DND-41 (cell line): ENCODE data around the gene PKHD1.

Source experiments
- ATAC-seq: fragments of 200-7000 bp; cut with Tn5 transposase; 3 replicates; pipeline ENCODE4 v1.9.1; 2021; ENCODE audit warnings: low read depth; ENCODE audit not compliant: insufficient read depth
- DNase-seq: peaks from one replicate; pipeline ENCODE4 v3.0.0-alpha.2; 2020
- H2AFZ ChIP-seq: 2 replicates; pipeline ENCODE4 v1.6.0; 2012; ENCODE audit warnings: low read depth, low read length
- H3K27ac ChIP-seq: 2 replicates; pipeline ENCODE4 v1.5.1; 2012; ENCODE audit warnings: low read length, inconsistent platforms
- H3K27me3 ChIP-seq: fragments of 200-600 bp; sonication (generic); 2 replicates; pipeline ENCODE4 v1.6.0; 2012; ENCODE audit warnings: low read length, mild to moderate bottlenecking, inconsistent platforms; ENCODE audit not compliant: insufficient read depth, poor library complexity
- H3K36me3 ChIP-seq: 2 replicates; pipeline ENCODE4 v1.5.1; 2012; ENCODE audit warnings: low read length, inconsistent platforms; ENCODE audit not compliant: insufficient read depth
- H3K4me1 ChIP-seq: 2 replicates; pipeline ENCODE4 v1.5.1; 2012; ENCODE audit warnings: mild to moderate bottlenecking, low read length; ENCODE audit not compliant: insufficient read depth
- H3K4me2 ChIP-seq: 2 replicates; pipeline ENCODE4 v1.6.0; 2012; ENCODE audit warnings: mild to moderate bottlenecking, moderate library complexity, low read length, inconsistent platforms; ENCODE audit not compliant: insufficient read depth
- H3K4me3 ChIP-seq, 2 experiments: fragments of 200-600 bp in 1 of 2; shearing (Covaris generic) in 1 of 2; 2 replicates each; pipeline ENCODE4 v1.5.1; 2012 to 2016; ENCODE audit warnings: inconsistent platforms in 2 of 2, low read length in 2 of 2, mild to moderate bottlenecking in 2 of 2, low read depth in 1 of 2, moderate library complexity in 1 of 2
- H3K79me2 ChIP-seq: 2 replicates; pipeline ENCODE4 v1.6.0; 2012; ENCODE audit warnings: low read length, inconsistent platforms; ENCODE audit not compliant: insufficient read depth
- H3K9ac ChIP-seq: 2 replicates; pipeline ENCODE4 v1.6.0; 2012; ENCODE audit warnings: low read depth, mild to moderate bottlenecking, inconsistent platforms, low read length, moderate library complexity
- H3K9me3 ChIP-seq: 2 replicates; pipeline ENCODE4 v1.5.1; 2012; ENCODE audit warnings: low read length, moderate library complexity, mild to moderate bottlenecking, inconsistent platforms; ENCODE audit not compliant: insufficient read depth, severe bottlenecking
- H4K20me1 ChIP-seq: 2 replicates; pipeline ENCODE4 v1.6.0; 2012; ENCODE audit warnings: low read length; ENCODE audit not compliant: insufficient read depth
- EZH2 ChIP-seq: IDR thresholded peaks from 3 replicates; pipeline ENCODE4 v1.6.1; 2012; ENCODE audit warnings: borderline replicate concordance, low read depth, mild to moderate bottlenecking, moderate library complexity, low read length, inconsistent platforms; ENCODE audit not compliant: severe bottlenecking
- TF ChIP-seq, protein P1 (sequence below): IDR thresholded peaks from 2 replicates; pipeline ENCODE4 v1.5.1; 2012; ENCODE audit warnings: borderline replicate concordance, low read length, moderate library complexity, mild to moderate bottlenecking; ENCODE audit not compliant: poor library complexity, severe bottlenecking; ENCODE audit errors: extremely low read depth

PKHD1 gene

GRCh38 chr6:51585264-51585663 is 502.1 kb downstream of the PKHD1 start:
- Histone ChIP-seq H2AFZ (no peak overlapping the region), H3K4me2 (no peak overlapping the region), H3K27ac (no peak overlapping the region), H3K9ac (no peak overlapping the region), H3K4me3 (no peak overlapping the region), H3K9me3 (no peaks in the 10 kb centered on the region), H3K36me3 (no peaks in the 10 kb centered on the region), H4K20me1 (no peaks in the 10 kb centered on the region), H3K79me2 (no peaks in the 10 kb centered on the region), H3K27me3 (no peaks in the 10 kb centered on the region), H3K4me1 (no peaks in the 10 kb centered on the region)
- ATAC-seq: no peak
- TF ChIP-seq, protein P1, sequence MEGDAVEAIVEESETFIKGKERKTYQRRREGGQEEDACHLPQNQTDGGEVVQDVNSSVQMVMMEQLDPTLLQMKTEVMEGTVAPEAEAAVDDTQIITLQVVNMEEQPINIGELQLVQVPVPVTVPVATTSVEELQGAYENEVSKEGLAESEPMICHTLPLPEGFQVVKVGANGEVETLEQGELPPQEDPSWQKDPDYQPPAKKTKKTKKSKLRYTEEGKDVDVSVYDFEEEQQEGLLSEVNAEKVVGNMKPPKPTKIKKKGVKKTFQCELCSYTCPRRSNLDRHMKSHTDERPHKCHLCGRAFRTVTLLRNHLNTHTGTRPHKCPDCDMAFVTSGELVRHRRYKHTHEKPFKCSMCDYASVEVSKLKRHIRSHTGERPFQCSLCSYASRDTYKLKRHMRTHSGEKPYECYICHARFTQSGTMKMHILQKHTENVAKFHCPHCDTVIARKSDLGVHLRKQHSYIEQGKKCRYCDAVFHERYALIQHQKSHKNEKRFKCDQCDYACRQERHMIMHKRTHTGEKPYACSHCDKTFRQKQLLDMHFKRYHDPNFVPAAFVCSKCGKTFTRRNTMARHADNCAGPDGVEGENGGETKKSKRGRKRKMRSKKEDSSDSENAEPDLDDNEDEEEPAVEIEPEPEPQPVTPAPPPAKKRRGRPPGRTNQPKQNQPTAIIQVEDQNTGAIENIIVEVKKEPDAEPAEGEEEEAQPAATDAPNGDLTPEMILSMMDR: no peak
- no peak for TF ChIP-seq EZH2
- no peak for DNase-seq

DNA sequence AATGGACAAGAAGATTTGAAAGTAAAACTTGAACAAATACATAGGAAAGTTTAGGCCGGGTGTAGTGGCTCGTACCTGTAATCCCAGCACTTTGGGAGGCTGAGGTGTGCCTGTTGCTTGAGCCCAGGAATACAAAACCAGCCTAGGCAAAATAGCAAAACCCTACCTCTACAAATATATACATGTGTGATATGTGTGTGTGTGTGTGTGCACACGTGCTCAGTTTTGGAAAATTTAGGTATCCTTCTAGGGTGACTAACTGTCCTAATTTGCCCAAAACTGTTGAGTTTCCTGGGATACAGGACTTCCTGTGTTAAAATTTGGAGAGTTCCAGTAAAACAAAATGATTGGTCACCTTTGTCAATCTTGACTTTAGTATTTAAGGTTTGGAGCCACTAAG is 503.2 kb downstream of the PKHD1 start:
- DNase-seq: no peak
- Histone ChIP-seq H3K9ac (no peak overlapping the region), H3K4me1 (no peaks in the 10 kb centered on the region), H3K79me2 (no peaks in the 10 kb centered on the region), H3K27me3 (no peaks in the 10 kb centered on the region), H2AFZ (no peak overlapping the region), H3K9me3 (no peaks in the 10 kb centered on the region), H3K27ac (no peak overlapping the region), H3K4me2 (no peak overlapping the region), H4K20me1 (no peaks in the 10 kb centered on the region), H3K4me3 (no peak overlapping the region), H3K36me3 (no peaks in the 10 kb centered on the region)
- no peak for ATAC-seq
- TF ChIP-seq, protein P1: no peak
- TF ChIP-seq EZH2: no peak

DNA sequence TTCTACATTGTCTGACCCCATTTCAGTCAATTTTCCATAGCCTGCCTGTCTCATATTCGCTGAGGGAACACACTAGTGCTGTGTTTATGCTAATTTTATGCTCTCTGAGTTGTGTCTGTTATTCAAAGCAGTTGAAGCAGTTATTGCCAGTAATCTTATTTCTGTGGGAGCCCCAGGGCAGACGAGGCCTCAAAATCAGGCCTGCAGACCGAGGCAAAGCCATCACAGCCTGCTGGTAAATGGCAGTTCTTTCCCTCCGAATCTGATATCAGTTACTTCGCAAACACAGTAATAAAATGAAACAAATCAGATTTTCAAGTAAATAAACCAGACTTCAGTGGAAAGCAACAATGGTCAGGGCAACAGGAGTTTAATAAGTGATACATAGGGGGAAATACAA is 508.4 kb downstream of the PKHD1 start:
- 0 out of 2 replicates have a peak overlapping the region, but pooled peaks have one; percentile 22 for H2AFZ ChIP-seq

DNA sequence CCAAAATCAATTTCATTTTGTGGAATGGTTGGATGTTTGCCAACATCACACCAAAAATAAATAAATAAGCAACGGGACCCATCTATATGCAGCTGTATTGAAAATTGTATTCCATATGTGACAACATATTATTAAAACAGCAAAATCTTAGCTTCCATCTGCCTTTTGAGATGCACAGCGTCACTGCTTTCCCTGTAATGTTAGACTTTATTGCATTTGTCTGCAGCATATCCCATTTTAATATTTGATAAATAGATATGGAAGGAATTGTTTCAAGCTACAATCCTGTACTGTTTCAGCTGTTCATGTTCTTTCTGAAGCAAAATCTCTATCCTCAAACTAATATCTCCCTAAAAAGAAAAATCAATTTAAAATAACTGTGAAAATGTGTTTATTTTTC is 509.1 kb downstream of the PKHD1 start:
- ATAC-seq: no peak

More for the DNA sequence above, 508.4 kb downstream of the PKHD1 start:
- no peak overlapping the region for H3K4me2 ChIP-seq
- no peaks in the 10 kb centered on the region for H3K4me1 ChIP-seq
- H3K27me3 ChIP-seq: no peaks in the 10 kb centered on the region
- no peak overlapping the region for H3K4me3 ChIP-seq
- H4K20me1 ChIP-seq: no peaks in the 10 kb centered on the region
- no peak for DNase-seq
- no peaks in the 10 kb centered on the region for H3K9me3 ChIP-seq
- no peak overlapping the region for H3K9ac ChIP-seq
- H3K79me2 ChIP-seq: no peaks in the 10 kb centered on the region
- H3K36me3 ChIP-seq: no peaks in the 10 kb centered on the region
- TF ChIP-seq, protein P1: no peak
- no peak for ATAC-seq
- no peak overlapping the region for H3K27ac ChIP-seq

More for the DNA sequence above, 509.1 kb downstream of the PKHD1 start:
- no peak for DNase-seq
- no peak overlapping the region for H3K27ac ChIP-seq
- H3K4me3 ChIP-seq: no peak overlapping the region
- H3K36me3 ChIP-seq: no peaks in the 10 kb centered on the region
- no peaks in the 10 kb centered on the region for H3K9me3 ChIP-seq
- H3K79me2 ChIP-seq: no peaks in the 10 kb centered on the region
- H3K4me2 ChIP-seq: no peak overlapping the region
- H4K20me1 ChIP-seq: no peaks in the 10 kb centered on the region
- H3K9ac ChIP-seq: no peak overlapping the region
- no peaks in the 10 kb centered on the region for H3K27me3 ChIP-seq
- no peak overlapping the region for H2AFZ ChIP-seq
- TF ChIP-seq, protein P1: no peak
- no peak for TF ChIP-seq EZH2
- no peaks in the 10 kb centered on the region for H3K4me1 ChIP-seq
